ENCODE measurements around the gene UBTD2. TPM values are rescaled to one million over a fixed set of nuclear protein-coding genes. Genes with fewer than 3 reads are reported as not detected.

Gene UBTD2
- total and polyA plus RNA-seq, 10 of the 15 experiments (the other 5 are each of a cell fraction or from before 2014, with no cell fraction given), result 7.7 to 30.5 (median 19.4) TPM

GRCh38 chr5:172216345-172216744 is 67.2 kb downstream of the UBTD2 start:
- ChIA-PET RAD21 (ENCODE audit: unreplicated experiment) (no interaction called here), CTCF (no interaction called here), SMC1A (ENCODE audit: uncharacterized antibody, unreplicated experiment) (no interaction called here), POLR2A (interaction anchor here (0.5 to 0.7 kb wide), 3 partner anchors 10 to 860 kb away, joined by 3 to 8 read pairs (median 3); no protein-coding TSS in a partner anchor)
- in situ Hi-C loops (cut with MboI) (no loop called here), intact Hi-C loops (cut with micrococcal nuclease; ENCODE audit: unreplicated experiment) (no loop called here)
- no peak for ATAC-seq
- H3K36me3 ChIP-seq (ENCODE audit: control insufficient read depth in 2 of 2, insufficient read depth in 2 of 2, low read length in 1 of 2), result peaks cover 0 to 13% of the 10 kb centered on the region in 2 experiments
- no peak overlapping the region for H3K27ac ChIP-seq (ENCODE audit: control insufficient read depth, insufficient read depth)
- no peak overlapping the region for H3K9ac ChIP-seq (ENCODE audit: control insufficient read depth, insufficient read depth, low read length)
- DNase-seq (ENCODE audit: low read depth, low spot score), result no peak
- no peaks in the 10 kb centered on the region for H3K27me3 ChIP-seq (replicated peaks in 1 of 2; ENCODE audit: control insufficient read depth in 2 of 2, insufficient read depth in 2 of 2, low read length in 1 of 2)
- no peak for FAIRE-seq
- no peaks in the 10 kb centered on the region for H4K20me1 ChIP-seq (ENCODE audit: control insufficient read depth, insufficient read depth)
- H3K4me1 ChIP-seq (ENCODE audit: control insufficient read depth, insufficient read depth, low read length), result no peaks in the 10 kb centered on the region
- TF ChIP-seq CUX1 (IDR thresholded peaks at IDR 0.05; ENCODE audit: insufficient replicate concordance, low read depth, low read length), result no peak
- TF ChIP-seq PML (IDR thresholded peaks at IDR 0.05; ENCODE audit: low read length), result no peak
- TF ChIP-seq HDAC6 (IDR thresholded peaks at IDR 0.05; ENCODE audit: unreplicated experiment), result no peak
- TF ChIP-seq POLR2AphosphoS2 (IDR thresholded peaks at IDR 0.05; ENCODE audit: low read depth, low read length), result no peak
- no TSS peak for BruUV-seq (replicated peaks)
- no peak overlapping the region for H3K4me3 ChIP-seq
- 92% methylated on average over 3 of the region's 3 CpGs for whole genome bisulfite sequencing (ENCODE audit: insufficient coverage, insufficient replicate concordance, low lambda C conversion rate, missing lambda C conversion rate)
- H3K4me2 ChIP-seq (ENCODE audit: control insufficient read depth, insufficient read depth), result no peak overlapping the region
- no peak overlapping the region for H2AFZ ChIP-seq (ENCODE audit: control insufficient read depth, low read depth, low read length)
- H3K79me2 ChIP-seq (ENCODE audit: control insufficient read depth, insufficient read depth, low read length), result peaks cover 16% of the 10 kb centered on the region
- peaks cover 5% of the 10 kb centered on the region; the same call in 2 of the 3 replicates for H3K9me3 ChIP-seq (replicated peaks; ENCODE audit: control insufficient read depth, insufficient read depth, low read length)
